ENCODE results near the gene NR6A1. TPM values are rescaled to one million over a fixed set of nuclear protein-coding genes. Genes with fewer than 3 reads are reported as not detected.

The NR6A1 gene
- total and polyA plus RNA-seq, 2 of the 8 experiments (the other 6 are each of a cell fraction or from before 2014, with no cell fraction given): 93.2 to 237 TPM

DNA sequence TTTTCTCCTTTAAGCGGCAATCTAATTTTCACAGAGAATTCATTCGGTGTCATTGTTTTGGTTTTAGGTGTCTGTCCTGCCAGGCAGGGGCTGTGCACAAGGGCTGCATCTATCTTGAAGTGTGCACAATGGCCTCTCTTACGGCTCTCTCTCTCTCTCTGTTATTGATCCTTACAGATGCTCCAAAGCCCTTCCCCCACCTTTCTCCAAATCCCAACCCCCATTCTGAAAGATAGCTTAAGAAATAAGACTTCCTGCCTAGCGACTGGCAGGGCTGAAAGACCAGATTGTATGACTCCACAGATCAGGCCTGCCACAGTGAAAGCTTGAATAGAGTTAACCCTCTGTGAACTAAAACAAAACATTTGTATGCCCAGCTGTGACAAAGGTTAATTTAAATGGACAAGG, 177.5 kb downstream of the NR6A1 start (continued):
- peak; percentile 28; the same call in 1 of the 2 replicates for TF ChIP-seq MAFK (IDR thresholded peaks at IDR 0.05; ENCODE audit: low read depth, low read length)
- TF ChIP-seq CEBPB (IDR thresholded peaks at IDR 0.05; ENCODE audit: low read depth, low read length): no peak; the same call in 1 of the 2 replicates
- TF ChIP-seq EP300 (IDR thresholded peaks at IDR 0.05; ENCODE audit: borderline replicate concordance in 1 of 2, low read depth in 2 of 2, low read length in 2 of 2): peak in 1 of 2 experiments; percentile 91; a peak in 2 of 3 replicates
- no peak for TF ChIP-seq EGR1 (IDR thresholded peaks at IDR 0.05; ENCODE audit: borderline replicate concordance, low read depth, low read length)
- peak; percentile 60 for TF ChIP-seq NANOG (IDR thresholded peaks at IDR 0.05; ENCODE audit: insufficient read depth, low read depth, low read length, poor library complexity, severe bottlenecking)
- no peak for TF ChIP-seq CHD1 (IDR thresholded peaks at IDR 0.05; ENCODE audit: low read depth, low read length)
- TF ChIP-seq RFX5 (IDR thresholded peaks at IDR 0.05; ENCODE audit: borderline replicate concordance, low read depth, low read length): peak; percentile 31; the same call in 1 of the 2 replicates
- TF ChIP-seq RAD21 (IDR thresholded peaks at IDR 0.05 in 1 of 2, conservative IDR thresholded peaks at IDR 0.05 in 1 of 2; ENCODE audit: low read depth in 2 of 2, low read length in 2 of 2): peak in 1 of 2 experiments; percentile 20; a peak in 1 of 4 replicates
- peak; percentile 98 for TF ChIP-seq ASH2L (IDR thresholded peaks at IDR 0.05; ENCODE audit: low read length)
- TF ChIP-seq, protein P1, sequence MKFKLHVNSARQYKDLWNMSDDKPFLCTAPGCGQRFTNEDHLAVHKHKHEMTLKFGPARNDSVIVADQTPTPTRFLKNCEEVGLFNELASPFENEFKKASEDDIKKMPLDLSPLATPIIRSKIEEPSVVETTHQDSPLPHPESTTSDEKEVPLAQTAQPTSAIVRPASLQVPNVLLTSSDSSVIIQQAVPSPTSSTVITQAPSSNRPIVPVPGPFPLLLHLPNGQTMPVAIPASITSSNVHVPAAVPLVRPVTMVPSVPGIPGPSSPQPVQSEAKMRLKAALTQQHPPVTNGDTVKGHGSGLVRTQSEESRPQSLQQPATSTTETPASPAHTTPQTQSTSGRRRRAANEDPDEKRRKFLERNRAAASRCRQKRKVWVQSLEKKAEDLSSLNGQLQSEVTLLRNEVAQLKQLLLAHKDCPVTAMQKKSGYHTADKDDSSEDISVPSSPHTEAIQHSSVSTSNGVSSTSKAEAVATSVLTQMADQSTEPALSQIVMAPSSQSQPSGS (IDR thresholded peaks at IDR 0.05; ENCODE audit: low read length): peak; percentile 53; the same call in 1 of the 2 replicates
- peak; percentile 20; the same call in 1 of the 2 replicates for TF ChIP-seq POLR2AphosphoS5 (IDR thresholded peaks at IDR 0.05; ENCODE audit: low read depth, low read length)
- peak; percentile 18; the same call in 1 of the 2 replicates for TF ChIP-seq SRF (IDR thresholded peaks at IDR 0.05; ENCODE audit: low read depth, low read length)
- no peak for TF ChIP-seq HDAC6 (IDR thresholded peaks at IDR 0.05; ENCODE audit: low read depth, low read length)
- TF ChIP-seq HDAC2 (IDR thresholded peaks at IDR 0.05; ENCODE audit: borderline replicate concordance in 1 of 2, low read depth in 2 of 2, low read length in 2 of 2): peak in 1 of 2 experiments; percentile 88; a peak in 3 of 4 replicates
- peak in 1 of 2 experiments; percentile 18; a peak in 2 of 3 replicates for TF ChIP-seq POLR2A (IDR thresholded peaks at IDR 0.05; ENCODE audit: control extremely low read depth in 1 of 2, low read depth in 2 of 2, low read length in 2 of 2)
- peak in 1 of 2 experiments; percentile 8 for TF ChIP-seq BCL11A (IDR thresholded peaks at IDR 0.05; ENCODE audit: low read depth in 2 of 2, low read length in 2 of 2)
- TF ChIP-seq TCF12 (IDR thresholded peaks at IDR 0.05; ENCODE audit: low read depth, low read length): peak; percentile 65; the same call in 1 of the 2 replicates

Data from H1 (cell line).